ENCODE results near the gene OBSCN.
A peak's percentile ranks its signal among the peaks of the same experiment; 100 is the strongest.

OBSCN gene, protein sequence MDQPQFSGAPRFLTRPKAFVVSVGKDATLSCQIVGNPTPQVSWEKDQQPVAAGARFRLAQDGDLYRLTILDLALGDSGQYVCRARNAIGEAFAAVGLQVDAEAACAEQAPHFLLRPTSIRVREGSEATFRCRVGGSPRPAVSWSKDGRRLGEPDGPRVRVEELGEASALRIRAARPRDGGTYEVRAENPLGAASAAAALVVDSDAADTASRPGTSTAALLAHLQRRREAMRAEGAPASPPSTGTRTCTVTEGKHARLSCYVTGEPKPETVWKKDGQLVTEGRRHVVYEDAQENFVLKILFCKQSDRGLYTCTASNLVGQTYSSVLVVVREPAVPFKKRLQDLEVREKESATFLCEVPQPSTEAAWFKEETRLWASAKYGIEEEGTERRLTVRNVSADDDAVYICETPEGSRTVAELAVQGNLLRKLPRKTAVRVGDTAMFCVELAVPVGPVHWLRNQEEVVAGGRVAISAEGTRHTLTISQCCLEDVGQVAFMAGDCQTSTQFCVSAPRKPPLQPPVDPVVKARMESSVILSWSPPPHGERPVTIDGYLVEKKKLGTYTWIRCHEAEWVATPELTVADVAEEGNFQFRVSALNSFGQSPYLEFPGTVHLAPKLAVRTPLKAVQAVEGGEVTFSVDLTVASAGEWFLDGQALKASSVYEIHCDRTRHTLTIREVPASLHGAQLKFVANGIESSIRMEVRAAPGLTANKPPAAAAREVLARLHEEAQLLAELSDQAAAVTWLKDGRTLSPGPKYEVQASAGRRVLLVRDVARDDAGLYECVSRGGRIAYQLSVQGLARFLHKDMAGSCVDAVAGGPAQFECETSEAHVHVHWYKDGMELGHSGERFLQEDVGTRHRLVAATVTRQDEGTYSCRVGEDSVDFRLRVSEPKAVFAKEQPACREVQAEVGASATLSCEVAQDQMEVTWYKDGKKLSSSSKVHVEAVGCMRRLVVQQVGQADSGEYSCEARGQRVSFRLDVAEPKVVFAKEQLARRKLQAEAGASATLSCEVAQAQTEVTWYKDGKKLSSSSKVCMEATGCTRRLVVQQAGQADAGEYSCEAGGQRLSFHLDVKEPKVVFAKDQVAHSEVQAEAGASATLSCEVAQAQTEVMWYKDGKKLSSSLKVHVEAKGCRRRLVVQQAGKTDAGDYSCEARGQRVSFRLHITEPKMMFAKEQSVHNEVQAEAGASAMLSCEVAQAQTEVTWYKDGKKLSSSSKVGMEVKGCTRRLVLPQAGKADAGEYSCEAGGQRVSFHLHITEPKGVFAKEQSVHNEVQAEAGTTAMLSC (N-terminal part only)

GRCh38 chr1:228207851-228208821, at the start of gene OBSCN:
OBSCN (plus strand) TSS chr1:228208044; CDS start chr1:228211784, 3,740 bp downstream.
- no peak within 1 kb of the TSS for H3K4me3 ChIP-seq (ENCODE audit: low read length)
- TF ChIP-seq, protein P1, sequence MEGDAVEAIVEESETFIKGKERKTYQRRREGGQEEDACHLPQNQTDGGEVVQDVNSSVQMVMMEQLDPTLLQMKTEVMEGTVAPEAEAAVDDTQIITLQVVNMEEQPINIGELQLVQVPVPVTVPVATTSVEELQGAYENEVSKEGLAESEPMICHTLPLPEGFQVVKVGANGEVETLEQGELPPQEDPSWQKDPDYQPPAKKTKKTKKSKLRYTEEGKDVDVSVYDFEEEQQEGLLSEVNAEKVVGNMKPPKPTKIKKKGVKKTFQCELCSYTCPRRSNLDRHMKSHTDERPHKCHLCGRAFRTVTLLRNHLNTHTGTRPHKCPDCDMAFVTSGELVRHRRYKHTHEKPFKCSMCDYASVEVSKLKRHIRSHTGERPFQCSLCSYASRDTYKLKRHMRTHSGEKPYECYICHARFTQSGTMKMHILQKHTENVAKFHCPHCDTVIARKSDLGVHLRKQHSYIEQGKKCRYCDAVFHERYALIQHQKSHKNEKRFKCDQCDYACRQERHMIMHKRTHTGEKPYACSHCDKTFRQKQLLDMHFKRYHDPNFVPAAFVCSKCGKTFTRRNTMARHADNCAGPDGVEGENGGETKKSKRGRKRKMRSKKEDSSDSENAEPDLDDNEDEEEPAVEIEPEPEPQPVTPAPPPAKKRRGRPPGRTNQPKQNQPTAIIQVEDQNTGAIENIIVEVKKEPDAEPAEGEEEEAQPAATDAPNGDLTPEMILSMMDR (IDR thresholded peaks at IDR 0.05; ENCODE audit: insufficient read depth, low read depth, low read length, missing control alignments): no peak
- no peak for DNase-seq (ENCODE audit: low read depth)

- TF ChIP-seq, protein P1 (IDR thresholded peaks at IDR 0.05; ENCODE audit: insufficient read depth, low read depth, low read length, missing control alignments): no peak
- DNase-seq (ENCODE audit: low read depth): no peak
- no peak overlapping the region for H3K4me3 ChIP-seq (ENCODE audit: low read length)
Measured at GRCh38 chr1:228158151-228159007, 49.5 kb upstream of the OBSCN start.

DNA sequence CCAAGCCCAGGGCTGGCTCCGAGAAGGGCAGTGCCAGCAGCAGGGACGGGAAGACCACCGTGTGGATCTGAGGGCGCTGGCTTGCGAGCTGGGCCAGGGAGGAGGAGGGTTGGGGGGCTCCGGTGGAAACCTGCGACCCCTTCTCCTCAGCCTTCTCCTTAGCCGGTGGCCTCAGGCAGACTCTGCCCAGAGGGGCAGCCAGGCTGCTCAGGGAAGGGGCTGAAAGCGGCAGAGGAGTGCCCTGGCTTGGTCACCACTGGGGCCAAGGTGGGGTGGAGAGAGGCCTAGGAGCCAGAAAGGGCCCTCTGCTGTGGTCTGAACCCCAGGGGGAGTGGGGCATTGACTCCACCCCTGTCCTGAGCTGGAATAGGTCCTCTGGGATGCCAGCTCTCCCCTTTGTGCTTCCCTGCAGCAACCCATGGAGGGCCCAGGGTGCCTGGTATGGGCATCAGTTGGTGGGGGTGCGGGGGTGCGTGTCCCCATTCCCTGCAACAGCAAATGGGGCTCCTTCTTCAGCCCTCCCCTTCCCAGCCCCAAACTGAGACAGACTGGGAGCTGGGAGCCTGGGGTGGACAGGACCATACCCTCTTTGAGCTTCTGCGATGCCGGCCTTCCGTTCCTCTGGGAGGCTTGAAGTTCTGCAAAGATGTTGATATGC, 48.7 kb upstream of the OBSCN start:
- H3K4me3 ChIP-seq (ENCODE audit: low read length): no peak overlapping the region
- TF ChIP-seq, protein P1 (IDR thresholded peaks at IDR 0.05; ENCODE audit: insufficient read depth, low read depth, low read length, missing control alignments): no peak
- DNase-seq (ENCODE audit: low read depth): no peak

DNA sequence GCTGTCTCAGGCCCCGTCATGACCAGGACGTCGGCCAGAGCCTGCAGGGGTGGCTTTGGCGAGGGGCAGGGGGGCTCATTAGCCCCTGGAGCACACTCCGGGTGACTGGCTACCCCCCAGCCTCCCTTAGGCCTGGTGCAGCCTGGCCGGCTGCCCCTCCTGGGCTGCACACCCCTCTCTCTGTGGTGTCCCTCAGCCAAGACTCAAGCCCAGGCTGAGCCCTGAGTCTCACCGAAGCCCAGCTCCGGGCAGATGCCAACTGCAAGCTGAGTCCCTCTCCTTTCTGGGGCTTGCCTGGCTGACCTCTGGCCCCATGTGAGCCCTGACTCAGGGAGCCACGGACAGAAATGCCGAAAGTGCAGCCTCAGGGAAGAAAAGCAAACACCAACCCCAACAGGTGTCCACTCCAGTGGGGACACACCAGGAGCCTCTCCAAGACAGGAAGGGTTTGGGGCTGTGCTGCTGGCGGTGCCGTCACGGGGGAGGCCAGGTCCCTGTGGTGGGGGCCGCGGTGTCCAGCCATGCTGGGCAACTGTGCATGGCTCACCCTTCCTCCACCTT, 47.6 kb upstream of the OBSCN start:
- TF ChIP-seq, protein P1 (IDR thresholded peaks at IDR 0.05; ENCODE audit: insufficient read depth, low read depth, low read length, missing control alignments): no peak
- no peak for DNase-seq (ENCODE audit: low read depth)
- no peak overlapping the region for H3K4me3 ChIP-seq (ENCODE audit: low read length)

- H3K4me3 ChIP-seq (ENCODE audit: low read length): no peak overlapping the region
- DNase-seq (ENCODE audit: low read depth): peak; percentile 69
- TF ChIP-seq, protein P1 (IDR thresholded peaks at IDR 0.05; ENCODE audit: insufficient read depth, low read depth, low read length, missing control alignments): no peak
Measured at GRCh38 chr1:228161362-228161761, 46.5 kb upstream of the OBSCN start.
